HEK293 (cell line): ENCODE data around the gene PEF1.

Experiments
- CTCF ChIA-PET: fragments of 350-600 bp; formaldehyde crosslinking; extraction: SDS; loops from one replicate; lab custom pipeline; 2021; ENCODE audit warnings: antibody characterized with exemption; lab: Yijun Ruan, JAX
- POLR2A ChIA-PET: fragments of 300-600 bp; formaldehyde crosslinking; extraction: SDS; loops from one replicate; lab custom pipeline; 2020; ENCODE audit warnings: antibody characterized with exemption, inconsistent platforms; lab: Yijun Ruan, JAX
- H3K27ac ChIP-seq: fragments of 200-500 bp; sonication (Bioruptor generic); 2 replicates; pipeline ENCODE4 v1.5.1; 2014; ENCODE audit warnings: low read depth, low read length, control low read depth, inconsistent platforms; ENCODE audit errors: extremely low read depth
- H3K36me3 ChIP-seq, 2 experiments: fragments of 200-500 bp in 1 of 2; sonication (Bioruptor generic) in 1 of 2; 1 replicate in 1 of 2; 2 replicates in 1 of 2; pipeline ENCODE4 v1.5.1; 2014 to 2017; ENCODE audit warnings: inconsistent platforms in 2 of 2, low read length in 2 of 2; ENCODE audit not compliant: control insufficient read depth in 2 of 2, insufficient read depth in 1 of 2
- H3K4me1 ChIP-seq: fragments of 200-500 bp; sonication (Bioruptor generic); 2 replicates; pipeline ENCODE4 v1.5.1; 2014; ENCODE audit warnings: mild to moderate bottlenecking, low read length, inconsistent platforms; ENCODE audit not compliant: control insufficient read depth, insufficient read depth
- H3K4me3 ChIP-seq: 2 replicates; pipeline ENCODE4 v1.5.1; 2011; ENCODE audit warnings: low read depth, mild to moderate bottlenecking, control low read depth, low read length, moderate library complexity
- H3K9me3 ChIP-seq: fragments of 200-500 bp; sonication (Bioruptor generic); 2 replicates; pipeline ENCODE4 v1.5.1; 2014; ENCODE audit warnings: low read depth, low read length, inconsistent platforms; ENCODE audit not compliant: control insufficient read depth, insufficient read depth
- EGR2 ChIP-seq: fragments of 450-650 bp; formaldehyde crosslinking; IDR thresholded peaks from 2 replicates; pipeline ENCODE4 v1.5.1; 2016; ENCODE audit warnings: low read depth, missing biosample characterization, missing genetic modification characterization
- GLIS1 ChIP-seq: fragments of 450-650 bp; formaldehyde crosslinking; IDR thresholded peaks from 2 replicates; pipeline ENCODE4 v1.5.1; 2016; ENCODE audit warnings: missing biosample characterization, missing genetic modification characterization
- KLF1 ChIP-seq: fragments of 450-650 bp; formaldehyde crosslinking; IDR thresholded peaks from 2 replicates; pipeline ENCODE4 v1.5.1; 2016; ENCODE audit warnings: missing biosample characterization, missing genetic modification characterization
- KLF7 ChIP-seq: fragments of 450-650 bp; formaldehyde crosslinking; IDR thresholded peaks from 2 replicates; pipeline ENCODE4 v1.5.1; 2016; ENCODE audit warnings: missing biosample characterization, missing genetic modification characterization, borderline replicate concordance
- PRDM1 ChIP-seq: fragments of 450-650 bp; formaldehyde crosslinking; IDR thresholded peaks from 2 replicates; pipeline ENCODE4; 2016; ENCODE audit warnings: missing biosample characterization, missing genetic modification characterization
- ZFHX2 ChIP-seq: fragments of 450-650 bp; formaldehyde crosslinking; conservative IDR thresholded peaks from 2 replicates; pipeline ENCODE4 v1.5.1; 2016; ENCODE audit warnings: missing biosample characterization, missing genetic modification characterization
- ZIC2 ChIP-seq: fragments of 450-650 bp; formaldehyde crosslinking; IDR thresholded peaks from 2 replicates; pipeline ENCODE4 v1.5.1; 2016; ENCODE audit warnings: missing biosample characterization, missing genetic modification characterization
- ZNF423 ChIP-seq: fragments of 450-650 bp; formaldehyde crosslinking; IDR thresholded peaks from 2 replicates; pipeline ENCODE4 v1.5.1; 2016; ENCODE audit warnings: missing biosample characterization, missing genetic modification characterization
- ZNF530 ChIP-seq: fragments of 450-650 bp; formaldehyde crosslinking; IDR thresholded peaks from 2 replicates; pipeline ENCODE4 v1.5.1; 2016; ENCODE audit warnings: low read depth, missing biosample characterization, missing genetic modification characterization
- ZNF544 ChIP-seq: fragments of 450-650 bp; formaldehyde crosslinking; IDR thresholded peaks from 2 replicates; pipeline ENCODE4 v1.5.0; 2017; ENCODE audit warnings: missing biosample characterization, missing genetic modification characterization
- ZNF768 ChIP-seq: fragments of 450-650 bp; formaldehyde crosslinking; IDR thresholded peaks from 2 replicates; pipeline ENCODE4 v1.5.1; 2018; ENCODE audit warnings: missing biosample characterization, mild to moderate bottlenecking, missing genetic modification characterization
- ZNF785 ChIP-seq: fragments of 450-650 bp; formaldehyde crosslinking; IDR thresholded peaks from 2 replicates; pipeline ENCODE4 v1.5.1; 2016; ENCODE audit warnings: missing biosample characterization, missing genetic modification characterization
- TF ChIP-seq, protein P1 (sequence below): fragments of 450-650 bp; formaldehyde crosslinking; IDR thresholded peaks from 2 replicates; pipeline ENCODE4 v1.5.1; 2016; ENCODE audit warnings: missing biosample characterization, missing genetic modification characterization
- TF ChIP-seq, protein P2 (sequence below): fragments of 450-650 bp; formaldehyde crosslinking; IDR thresholded peaks from 2 replicates; pipeline ENCODE4 v1.5.1; 2016; ENCODE audit warnings: missing biosample characterization, missing genetic modification characterization
- TF ChIP-seq, protein P3 (sequence below): fragments of 450-650 bp; formaldehyde crosslinking; IDR thresholded peaks from 2 replicates; pipeline ENCODE4 v1.5.1; 2016; ENCODE audit warnings: missing biosample characterization, missing genetic modification characterization

Gene PEF1

DNA sequence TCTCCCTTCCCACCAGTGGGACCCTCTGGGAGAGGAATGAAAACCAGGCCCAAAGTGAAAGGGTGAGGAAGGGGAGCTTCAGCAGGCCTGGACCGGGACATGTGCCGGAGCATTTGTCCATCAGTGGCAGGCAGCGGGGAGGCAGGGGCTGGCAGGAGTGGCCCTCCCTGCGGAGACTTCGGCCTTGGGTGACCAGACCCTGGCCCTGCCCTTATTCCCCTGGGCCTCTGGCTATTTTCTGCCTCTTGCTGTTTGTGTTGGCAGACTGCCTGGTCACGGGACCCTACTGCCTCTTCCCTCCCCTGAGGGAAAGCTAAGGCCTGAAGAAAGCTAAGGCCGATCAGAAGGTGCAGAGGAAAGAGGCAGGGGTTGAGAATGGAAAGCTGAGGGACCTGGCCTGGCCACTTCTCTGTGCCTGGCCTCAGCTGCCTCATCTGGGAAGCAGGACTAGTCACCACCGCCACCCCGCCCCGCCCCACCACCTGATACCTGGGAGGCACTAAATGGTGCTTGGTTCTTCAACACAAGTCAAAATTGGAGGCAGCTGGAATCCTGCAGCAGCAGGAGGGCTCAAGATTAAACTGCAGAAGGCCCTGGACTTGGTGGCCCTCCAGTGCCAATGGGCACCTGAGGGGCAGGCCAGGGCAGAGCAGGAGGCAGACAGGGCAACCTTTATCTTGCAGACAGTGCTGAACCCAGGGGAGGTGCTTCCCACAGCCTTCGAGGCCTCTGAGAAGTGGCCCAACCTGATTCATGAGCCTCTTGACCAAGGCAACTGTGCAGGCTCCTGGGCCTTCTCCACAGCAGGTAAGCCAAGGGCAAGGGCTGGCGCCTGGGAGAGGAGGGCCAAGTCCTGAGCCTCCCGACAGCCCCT, 60.4 kb downstream of the PEF1 start:
- no peaks in the 10 kb centered on the region for H3K9me3 ChIP-seq
- H3K27ac ChIP-seq = no peak overlapping the region
- ChIA-PET POLR2A (interaction anchor here (0.6 to 1.2 kb wide), 2 partner anchors 34 to 95 kb away, joined by 4 to 6 read pairs; no protein-coding TSS in a partner anchor), CTCF (interaction anchor here (0.7 to 2.7 kb wide), 3 partner anchors 9 to 20 kb away, joined by 3 to 13 read pairs (median 12); no protein-coding TSS in a partner anchor)
- TF ChIP-seq PRDM1 (tag by site-specific recombination) (0 out of 2 replicates have a peak, but pooled peaks have one; percentile 15), ZNF423 (tag by site-specific recombination) (0 out of 2 replicates have a peak, but pooled peaks have one; percentile 34), ZNF530 (tag by site-specific recombination) (peak; percentile 99), ZIC2 (tag by site-specific recombination) (peak; percentile 18; the same call in 1 of the 2 replicates), GLIS1 (tag by site-specific recombination) (peak; percentile 41; the same call in 1 of the 2 replicates), KLF1 (tag by site-specific recombination) (peak; percentile 38), KLF7 (tag by site-specific recombination) (no peak)
- TF ChIP-seq, protein P1, sequence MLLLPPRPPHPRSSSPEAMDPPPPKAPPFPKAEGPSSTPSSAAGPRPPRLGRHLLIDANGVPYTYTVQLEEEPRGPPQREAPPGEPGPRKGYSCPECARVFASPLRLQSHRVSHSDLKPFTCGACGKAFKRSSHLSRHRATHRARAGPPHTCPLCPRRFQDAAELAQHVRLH (tag by site-specific recombination) = no peak
- TF ChIP-seq, protein P2, sequence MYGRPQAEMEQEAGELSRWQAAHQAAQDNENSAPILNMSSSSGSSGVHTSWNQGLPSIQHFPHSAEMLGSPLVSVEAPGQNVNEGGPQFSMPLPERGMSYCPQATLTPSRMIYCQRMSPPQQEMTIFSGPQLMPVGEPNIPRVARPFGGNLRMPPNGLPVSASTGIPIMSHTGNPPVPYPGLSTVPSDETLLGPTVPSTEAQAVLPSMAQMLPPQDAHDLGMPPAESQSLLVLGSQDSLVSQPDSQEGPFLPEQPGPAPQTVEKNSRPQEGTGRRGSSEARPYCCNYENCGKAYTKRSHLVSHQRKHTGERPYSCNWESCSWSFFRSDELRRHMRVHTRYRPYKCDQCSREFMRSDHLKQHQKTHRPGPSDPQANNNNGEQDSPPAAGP (tag by site-specific recombination) = 0 out of 2 replicates have a peak, but pooled peaks have one; percentile 50
- H3K36me3 ChIP-seq = no peaks in the 10 kb centered on the region
- no peaks in the 10 kb centered on the region for H3K4me1 ChIP-seq
- no peak overlapping the region for H3K4me3 ChIP-seq

DNA sequence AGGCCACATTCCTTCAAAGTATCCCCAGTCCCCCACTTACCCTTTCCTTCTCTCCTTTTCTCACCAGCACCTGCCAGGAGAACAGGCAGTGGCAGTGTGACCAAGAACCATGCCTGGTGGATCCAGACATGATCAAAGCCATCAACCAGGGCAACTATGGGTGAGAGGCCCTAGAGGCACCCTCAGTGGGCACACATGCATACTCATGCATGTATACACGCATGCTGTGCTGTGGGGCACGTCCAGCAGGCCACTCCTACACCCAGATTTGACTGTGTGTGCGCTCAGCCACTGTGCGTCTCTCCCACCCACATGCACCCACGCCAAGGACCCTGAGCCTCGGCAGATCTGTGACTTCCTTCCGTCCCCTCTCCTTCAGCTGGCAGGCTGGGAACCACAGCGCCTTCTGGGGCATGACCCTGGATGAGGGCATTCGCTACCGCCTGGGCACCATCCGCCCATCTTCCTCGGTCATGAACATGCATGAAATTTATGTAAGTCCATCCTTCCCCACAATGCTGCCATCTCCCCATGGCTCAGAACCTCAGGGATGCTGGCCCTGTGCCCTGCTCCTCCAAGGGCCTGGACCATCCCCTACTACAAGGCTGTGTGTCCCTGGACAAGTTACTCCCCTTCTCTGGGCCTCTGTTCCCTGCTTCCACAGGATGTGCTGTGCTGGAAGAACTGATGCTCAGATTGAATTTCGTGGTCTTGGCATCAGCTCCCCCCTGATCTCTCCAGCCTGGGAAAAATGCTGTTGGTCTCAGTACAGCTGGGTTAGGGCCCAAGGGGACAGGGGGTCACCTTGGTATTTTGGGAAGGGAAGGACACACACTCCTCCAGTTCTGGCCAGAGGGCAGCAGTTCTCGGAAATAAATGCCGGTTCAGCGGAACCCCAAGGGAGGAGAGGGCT, 61.3 kb downstream of the PEF1 start:
- TF ChIP-seq ZNF785 (no peak), ZNF544 (tag by site-specific recombination) (no peak), EGR2 (0 out of 2 replicates have a peak, but pooled peaks have one; percentile 28), ZNF768 (peak; percentile 75), ZFHX2 (tag by site-specific recombination) (peak; percentile 57)
- TF ChIP-seq, protein P3, sequence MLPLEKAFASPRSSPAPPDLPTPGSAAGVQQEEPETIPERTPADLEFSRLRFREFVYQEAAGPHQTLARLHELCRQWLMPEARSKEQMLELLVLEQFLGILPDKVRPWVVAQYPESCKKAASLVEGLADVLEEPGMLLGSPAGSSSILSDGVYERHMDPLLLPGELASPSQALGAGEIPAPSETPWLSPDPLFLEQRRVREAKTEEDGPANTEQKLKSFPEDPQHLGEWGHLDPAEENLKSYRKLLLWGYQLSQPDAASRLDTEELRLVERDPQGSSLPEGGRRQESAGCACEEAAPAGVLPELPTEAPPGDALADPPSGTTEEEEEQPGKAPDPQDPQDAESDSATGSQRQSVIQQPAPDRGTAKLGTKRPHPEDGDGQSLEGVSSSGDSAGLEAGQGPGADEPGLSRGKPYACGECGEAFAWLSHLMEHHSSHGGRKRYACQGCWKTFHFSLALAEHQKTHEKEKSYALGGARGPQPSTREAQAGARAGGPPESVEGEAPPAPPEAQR (tag by site-specific recombination) = no peak
- Histone ChIP-seq H3K9me3 (no peaks in the 10 kb centered on the region), H3K4me3 (no peak overlapping the region), H3K27ac (no peak overlapping the region), H3K36me3 (no peaks in the 10 kb centered on the region), H3K4me1 (no peaks in the 10 kb centered on the region)
- ChIA-PET POLR2A (interaction anchor here (1.2 kb wide), 1 partner anchor 35 kb away, joined by 4 read pairs; no protein-coding TSS in a partner anchor), CTCF (interaction anchor here (0.7 to 2.7 kb wide), 2 partner anchors 13 to 19 kb away, joined by 3 to 12 read pairs; no protein-coding TSS in a partner anchor)
